Neuron (in vitro differentiated cells): ENCODE data around the gene TRAPPC13.
"Not testable (repeated sequence)": the region's sequence is repeated elsewhere in the genome, so short reads cannot be mapped to it uniquely, and the experiment has no call there.

Experiments used
- H2AFZ ChIP-seq: one replicate; pipeline ENCODE4 v1.6.1; 2013; ENCODE audit warnings: low read depth, mild to moderate bottlenecking, inconsistent platforms, low read length, moderate library complexity
- H3K27me3 ChIP-seq: one replicate; pipeline ENCODE4 v1.6.1; 2013; ENCODE audit warnings: low read length; ENCODE audit not compliant: insufficient read depth
- H3K36me3 ChIP-seq: one replicate; pipeline ENCODE4 v1.6.1; 2013; ENCODE audit warnings: low read length; ENCODE audit not compliant: insufficient read depth
- H3K4me1 ChIP-seq: one replicate; pipeline ENCODE4 v1.6.1; 2013; ENCODE audit warnings: low read length; ENCODE audit not compliant: insufficient read depth
- H3K4me3 ChIP-seq: 2 replicates; pipeline ENCODE4 v1.5.1; 2013; ENCODE audit warnings: mild to moderate bottlenecking, low read length, moderate library complexity
- H3K9me3 ChIP-seq: one replicate; pipeline ENCODE4 v1.6.1; 2013; ENCODE audit warnings: low read length

The TRAPPC13 gene

DNA sequence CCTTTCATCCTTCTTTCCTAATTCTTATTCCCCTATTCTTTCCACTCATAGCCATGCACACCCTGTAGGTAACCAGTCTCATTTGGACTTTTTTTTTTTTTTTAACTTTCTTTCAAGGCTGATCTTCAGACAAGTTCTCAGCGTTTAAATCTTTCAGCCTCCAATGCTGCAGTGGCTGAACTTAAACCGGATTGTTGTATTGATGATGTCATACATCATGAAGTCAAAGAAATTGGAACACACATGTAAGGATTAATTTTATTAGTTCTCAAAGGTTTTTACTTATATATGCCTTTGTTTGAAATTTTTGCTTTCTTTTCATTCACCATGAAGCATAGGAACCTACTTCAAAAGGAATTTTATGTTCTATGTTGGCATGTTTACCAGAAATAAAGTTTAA is 22.1 kb downstream of the TRAPPC13 start:
- H3K9me3 ChIP-seq = no peaks in the 10 kb centered on the region
- H2AFZ ChIP-seq = no peak overlapping the region
- H3K36me3 ChIP-seq = peaks cover 10% of the 10 kb centered on the region
- no peaks in the 10 kb centered on the region for H3K27me3 ChIP-seq
- H3K4me1 ChIP-seq = peaks cover 5% of the 10 kb centered on the region
- H3K4me3 ChIP-seq = no peak overlapping the region

DNA sequence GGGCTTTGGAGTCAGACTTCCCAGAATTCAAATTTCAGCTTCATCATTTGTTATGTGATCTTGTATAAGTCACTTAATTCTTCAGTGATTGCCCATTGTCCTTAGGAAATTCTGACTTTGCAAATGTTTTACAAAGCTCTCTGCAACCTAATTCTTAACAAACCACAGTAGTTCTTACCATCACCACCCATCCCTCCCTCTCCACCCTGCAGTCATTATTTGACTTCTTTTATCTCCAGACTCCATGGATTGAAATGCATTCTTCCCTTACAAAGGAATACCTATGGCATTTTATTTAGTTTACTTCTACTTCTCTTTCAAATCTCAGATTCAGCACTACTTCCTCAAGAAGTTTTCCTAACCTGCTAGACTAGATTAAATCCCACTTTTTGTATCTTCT is 23.1 kb downstream of the TRAPPC13 start:
- Histone ChIP-seq H2AFZ (no peak overlapping the region), H3K36me3 (peaks cover 10% of the 10 kb centered on the region), H3K27me3 (no peaks in the 10 kb centered on the region), H3K4me3 (no peak overlapping the region), H3K9me3 (no peaks in the 10 kb centered on the region), H3K4me1 (peaks cover 5% of the 10 kb centered on the region)

DNA sequence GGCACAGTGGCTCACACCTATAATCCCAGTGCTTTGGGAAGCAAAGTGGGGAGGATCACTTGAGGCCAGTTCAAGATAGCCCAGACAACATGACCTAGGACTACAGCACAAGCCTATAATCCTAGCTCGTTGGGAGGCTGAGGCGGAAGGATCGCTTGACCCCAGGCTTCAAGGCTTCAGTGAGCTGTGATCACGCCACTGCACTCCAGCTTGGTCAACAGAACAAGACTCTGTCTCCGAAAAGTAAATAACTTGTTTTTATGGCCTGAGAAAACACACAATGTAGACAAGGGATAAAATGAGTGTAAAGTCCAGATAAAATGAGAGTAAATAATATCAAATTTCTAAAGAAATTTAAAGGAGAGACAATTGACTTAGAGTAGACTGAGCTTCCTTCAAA is 26.3 kb downstream of the TRAPPC13 start:
- H3K4me1 ChIP-seq = peaks cover 5% of the 10 kb centered on the region
- no peaks in the 10 kb centered on the region for H3K27me3 ChIP-seq
- no peak overlapping the region for H2AFZ ChIP-seq
- H3K4me3 ChIP-seq = no peak overlapping the region
- H3K9me3 ChIP-seq = no peaks in the 10 kb centered on the region
- peaks cover 8% of the 10 kb centered on the region for H3K36me3 ChIP-seq

DNA sequence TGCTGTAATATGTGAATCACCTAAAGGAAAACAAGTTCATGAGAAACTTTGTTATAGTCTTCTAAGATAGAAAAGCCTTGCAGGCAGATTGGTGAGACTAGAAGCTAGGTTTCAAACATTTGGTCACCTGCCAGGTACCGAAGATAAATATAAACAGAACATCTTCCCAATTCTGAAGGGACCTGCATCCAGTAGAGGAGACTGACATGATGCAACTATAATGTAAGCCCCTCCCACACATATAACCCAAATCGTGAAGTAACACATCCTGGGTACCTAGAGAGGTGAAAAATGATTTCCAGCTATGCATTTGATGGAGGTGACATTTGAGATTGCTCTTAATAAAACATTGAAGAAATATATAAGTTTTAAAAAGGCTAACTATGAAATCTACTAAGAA is 29.9 kb downstream of the TRAPPC13 start:
- Histone ChIP-seq H3K36me3 (peaks cover 8% of the 10 kb centered on the region), H3K4me3 (no peak overlapping the region), H3K4me1 (no peaks in the 10 kb centered on the region), H3K9me3 (no peaks in the 10 kb centered on the region), H2AFZ (no peak overlapping the region), H3K27me3 (no peaks in the 10 kb centered on the region)

DNA sequence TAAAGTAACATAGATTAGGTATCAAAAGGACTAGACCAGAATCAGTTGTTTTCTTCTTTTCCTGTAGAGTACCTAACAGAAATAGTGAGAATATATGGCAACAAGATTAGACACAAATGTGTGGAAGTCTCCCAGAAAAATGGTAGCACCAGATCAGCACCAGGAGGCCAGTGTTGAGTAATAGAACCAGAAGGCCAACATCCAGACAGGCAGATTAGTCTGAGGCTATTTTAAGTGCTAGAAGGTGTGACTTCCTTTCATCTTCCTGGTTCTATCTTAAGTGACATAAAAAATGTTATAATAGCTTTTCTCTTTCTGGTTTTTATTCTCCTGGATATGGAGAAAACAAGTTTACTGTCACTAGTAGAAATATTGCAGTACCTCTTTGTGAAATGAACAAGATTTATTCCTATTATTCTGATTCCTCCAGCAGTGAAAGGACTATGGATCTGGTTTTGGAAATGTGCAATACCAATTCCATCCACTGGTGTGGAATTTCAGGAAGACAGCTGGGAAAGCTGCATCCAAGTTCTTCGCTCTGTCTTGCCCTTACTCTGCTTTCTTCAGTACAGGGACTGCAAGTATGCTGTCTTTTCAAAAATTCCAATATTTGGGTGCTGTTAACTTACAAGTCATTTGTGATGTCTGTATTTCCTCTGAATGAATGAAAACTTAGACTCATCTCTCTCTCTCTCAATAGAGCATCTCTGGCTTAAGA is 39.1 kb downstream of the TRAPPC13 start:
- Histone ChIP-seq H2AFZ (no peak overlapping the region), H3K4me3 (no peak overlapping the region), H3K9me3 (no peaks in the 10 kb centered on the region), H3K27me3 (no peaks in the 10 kb centered on the region), H3K36me3 (peaks cover 23% of the 10 kb centered on the region), H3K4me1 (no peaks in the 10 kb centered on the region)

DNA sequence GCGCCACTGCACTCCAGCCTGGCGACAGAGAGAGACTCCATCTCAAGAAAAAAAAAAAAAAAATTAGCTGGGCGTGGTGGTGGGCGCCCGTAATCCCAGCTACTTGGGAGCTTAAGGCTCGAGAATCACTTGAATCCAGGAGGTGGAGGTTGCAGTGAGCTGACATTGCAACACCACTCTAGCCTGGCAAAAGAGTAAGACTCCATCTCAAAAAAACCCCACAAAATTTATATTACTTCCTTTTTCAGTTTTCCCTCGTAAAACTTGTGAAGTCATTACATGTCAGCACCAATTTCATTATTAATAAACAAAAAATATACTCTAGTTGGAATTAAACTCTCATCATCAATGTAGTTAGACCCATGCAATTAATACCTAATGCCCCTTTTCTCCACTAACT is 43.9 kb downstream of the TRAPPC13 start:
- Histone ChIP-seq H3K4me1 (no peaks in the 10 kb centered on the region), H3K9me3 (no peaks in the 10 kb centered on the region), H2AFZ (no peak overlapping the region), H3K4me3 (no peak overlapping the region), H3K27me3 (no peaks in the 10 kb centered on the region), H3K36me3 (peaks cover 36% of the 10 kb centered on the region)

DNA sequence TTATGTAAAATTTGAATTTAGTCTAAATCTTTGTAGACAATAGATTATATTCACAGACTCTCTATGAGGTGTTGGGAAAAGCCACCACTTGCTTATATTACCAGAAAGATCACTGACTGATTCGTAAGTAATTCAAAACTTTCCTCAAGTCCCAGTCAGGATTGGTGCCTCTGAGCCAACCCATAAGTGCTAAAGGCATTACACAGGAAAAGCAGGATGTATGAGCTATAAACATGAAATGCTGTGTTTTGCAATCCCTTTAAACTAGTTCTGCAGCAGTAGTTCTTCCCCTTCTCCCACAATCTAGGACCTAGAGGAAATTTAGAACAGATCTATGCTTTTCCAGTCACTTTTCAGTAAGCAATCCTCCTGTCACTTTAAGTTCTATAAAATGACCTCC is 48.0 kb downstream of the TRAPPC13 start:
- no peaks in the 10 kb centered on the region for H3K4me1 ChIP-seq
- no peak overlapping the region for H2AFZ ChIP-seq
- peaks cover 30% of the 10 kb centered on the region for H3K36me3 ChIP-seq
- no peak overlapping the region for H3K4me3 ChIP-seq
- H3K27me3 ChIP-seq = no peaks in the 10 kb centered on the region
- H3K9me3 ChIP-seq = no peaks in the 10 kb centered on the region

DNA sequence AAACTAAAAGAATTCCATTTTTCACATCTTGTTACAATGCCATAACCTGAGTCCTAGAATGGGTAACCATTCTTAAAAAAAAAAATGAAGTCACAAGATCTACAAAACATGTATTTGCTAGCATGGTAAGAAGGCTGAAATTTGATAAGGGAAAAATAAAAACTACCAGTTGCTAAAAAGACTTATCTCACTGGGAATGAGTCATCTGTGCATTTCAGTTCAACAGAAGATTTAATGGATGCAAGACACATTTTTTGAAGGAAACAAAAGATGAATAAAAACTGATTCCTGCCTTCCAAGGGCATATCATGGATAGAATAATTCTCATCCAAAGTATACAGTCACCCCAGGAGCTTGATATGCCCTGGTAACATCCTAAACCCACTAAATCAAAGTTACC is 49.9 kb downstream of the TRAPPC13 start:
- H3K9me3 ChIP-seq = no peaks in the 10 kb centered on the region
- H3K27me3 ChIP-seq = no peaks in the 10 kb centered on the region
- H3K4me3 ChIP-seq = no peak overlapping the region
- peaks cover 25% of the 10 kb centered on the region for H3K36me3 ChIP-seq
- no peak overlapping the region for H2AFZ ChIP-seq
- no peaks in the 10 kb centered on the region for H3K4me1 ChIP-seq

DNA sequence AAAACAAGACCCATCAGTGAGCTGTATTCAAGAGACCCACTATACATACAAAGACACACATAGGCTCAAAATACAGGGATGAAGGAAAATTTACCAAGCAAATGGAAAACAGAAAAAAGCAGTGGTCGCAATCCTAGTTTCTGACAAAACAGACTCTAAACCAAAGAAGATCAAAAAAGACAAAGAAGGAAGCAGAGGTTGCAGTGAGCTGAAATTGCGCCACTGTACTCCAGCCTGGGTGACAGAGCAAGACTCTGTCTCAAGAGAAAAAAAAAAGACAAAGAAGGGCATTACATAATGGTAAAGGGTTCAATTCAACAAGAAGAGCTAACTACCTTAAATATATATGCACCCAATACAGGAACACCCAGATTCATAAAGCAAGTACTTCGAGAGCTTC is 51.2 kb downstream of the TRAPPC13 start:
- not testable (repeated sequence) for H3K4me1 ChIP-seq, H3K4me3 ChIP-seq, H3K9me3 ChIP-seq, H2AFZ ChIP-seq, H3K27me3 ChIP-seq
- H3K36me3 ChIP-seq = peaks cover 24% of the 10 kb centered on the region

DNA sequence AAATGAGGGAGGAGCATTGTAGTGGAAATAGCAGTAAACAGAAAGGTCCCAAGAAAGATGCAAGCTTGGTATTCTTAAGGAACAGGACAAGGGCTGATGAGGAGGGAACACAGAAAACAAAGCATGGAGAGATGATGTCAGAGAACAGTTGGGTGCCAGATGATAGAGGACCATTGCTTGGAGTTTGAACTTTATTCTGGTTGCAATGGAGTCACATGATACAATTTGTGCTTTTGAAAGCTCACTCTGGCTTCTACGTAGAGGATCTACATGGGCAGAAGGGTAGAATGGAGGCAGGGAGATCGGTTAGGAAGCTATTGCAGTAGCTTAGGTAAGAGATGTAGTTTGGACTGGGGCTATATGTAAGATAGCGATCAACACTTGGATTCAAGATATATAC is 57.3 kb downstream of the TRAPPC13 start:
- Histone ChIP-seq H3K4me1 (no peaks in the 10 kb centered on the region), H2AFZ (no peak overlapping the region), H3K9me3 (no peaks in the 10 kb centered on the region), H3K27me3 (no peaks in the 10 kb centered on the region), H3K4me3 (no peak overlapping the region), H3K36me3 (peaks cover 34% of the 10 kb centered on the region)

DNA sequence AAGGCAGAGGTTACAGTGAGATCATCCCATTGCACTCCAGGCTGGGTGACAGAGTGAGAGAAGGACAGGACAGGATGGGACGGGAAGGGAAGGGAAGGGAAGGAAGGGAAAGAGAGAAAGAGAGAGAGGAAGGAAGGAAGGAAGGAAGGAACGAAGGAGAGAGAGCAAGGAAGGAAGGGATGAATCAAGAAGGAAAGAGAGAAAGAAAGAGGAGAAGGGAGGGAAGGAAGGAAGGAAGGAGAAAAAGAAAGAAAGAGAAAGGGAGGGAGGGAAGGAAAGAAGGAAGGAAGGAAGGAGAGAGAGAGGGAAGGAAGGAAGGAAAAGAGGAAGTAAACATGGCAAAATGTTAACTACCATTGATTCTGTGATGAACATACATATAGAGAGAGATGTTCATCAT is 68.3 kb downstream of the TRAPPC13 start:
- Histone ChIP-seq H3K36me3 (peaks cover 8% of the 10 kb centered on the region), H3K27me3 (no peaks in the 10 kb centered on the region), H3K4me3 (no peak overlapping the region), H3K4me1 (peaks cover 4% of the 10 kb centered on the region), H3K9me3 (no peaks in the 10 kb centered on the region), H2AFZ (no peak overlapping the region)

DNA sequence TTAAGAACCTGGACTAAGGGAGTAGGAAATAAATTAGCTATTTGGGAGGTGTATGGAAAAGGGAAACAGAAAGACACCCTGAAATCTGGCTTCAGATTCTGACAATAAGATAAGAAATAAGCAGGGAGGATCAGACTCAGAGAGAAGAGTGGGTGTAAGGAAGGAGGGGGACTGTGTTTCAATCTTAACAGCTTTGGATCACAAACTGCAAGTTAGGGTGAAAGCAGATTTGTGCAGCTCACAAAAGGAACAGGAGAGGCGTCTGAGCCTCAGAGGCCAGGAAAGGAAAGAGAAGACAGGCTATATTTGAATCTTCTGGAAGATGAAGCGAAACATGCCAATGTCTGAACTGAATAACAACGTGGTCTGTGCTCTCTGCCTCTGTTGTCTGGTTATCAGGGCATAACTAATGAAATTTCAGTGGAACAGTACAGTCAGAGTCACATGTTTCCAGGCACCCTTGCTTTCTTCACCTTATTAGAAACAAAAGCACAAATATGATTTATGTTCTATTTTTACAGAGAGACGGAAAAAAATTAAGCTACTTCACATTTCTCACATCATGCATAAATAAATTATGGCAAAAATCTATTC is 70.4 kb downstream of the TRAPPC13 start:
- H2AFZ ChIP-seq = no peak overlapping the region
- no peak overlapping the region for H3K4me3 ChIP-seq
- no peaks in the 10 kb centered on the region for H3K27me3 ChIP-seq
- H3K4me1 ChIP-seq = peaks cover 4% of the 10 kb centered on the region
- H3K9me3 ChIP-seq = no peaks in the 10 kb centered on the region
- H3K36me3 ChIP-seq = peaks cover 3% of the 10 kb centered on the region

DNA sequence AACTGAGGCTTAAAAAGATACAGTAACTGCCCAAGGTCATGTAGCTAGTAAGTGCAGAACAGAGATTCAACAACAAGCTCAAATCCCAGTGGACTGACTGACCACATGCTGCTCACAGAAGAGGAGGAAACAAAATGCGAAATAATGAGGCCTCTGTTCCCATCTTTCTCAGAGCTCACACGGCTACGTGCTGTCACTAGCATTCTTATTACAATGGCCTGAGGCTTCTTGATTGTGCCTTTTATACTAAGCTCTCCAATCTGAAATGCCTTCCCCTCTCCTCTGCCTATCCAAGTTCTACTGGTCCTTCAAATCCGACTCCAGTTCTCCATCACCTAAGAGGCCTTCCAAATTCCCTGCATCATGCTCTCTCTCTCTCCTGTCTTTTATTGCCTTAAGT is 71.1 kb downstream of the TRAPPC13 start:
- Histone ChIP-seq H3K4me3 (no peak overlapping the region), H3K4me1 (peaks cover 4% of the 10 kb centered on the region), H2AFZ (no peak overlapping the region), H3K9me3 (no peaks in the 10 kb centered on the region), H3K27me3 (no peaks in the 10 kb centered on the region), H3K36me3 (peaks cover 3% of the 10 kb centered on the region)

DNA sequence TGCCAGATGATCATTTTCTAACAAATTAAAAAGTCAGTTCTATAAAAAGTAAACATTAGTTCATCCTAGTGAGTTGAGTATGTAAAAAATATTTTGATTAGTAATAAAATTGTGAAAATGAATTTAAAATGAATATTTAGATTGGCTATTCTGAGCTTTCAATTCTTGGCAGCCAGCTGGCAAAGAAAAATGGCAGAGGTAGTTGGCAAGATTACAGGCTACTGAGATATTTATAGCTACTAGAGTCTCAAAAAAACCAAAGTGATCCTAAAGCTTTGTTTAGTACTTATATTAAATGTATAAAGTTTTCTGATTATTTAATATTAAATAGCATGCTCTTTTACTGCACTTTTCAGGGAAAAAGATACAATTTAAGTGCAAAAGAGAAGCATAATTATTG is 72.1 kb downstream of the TRAPPC13 start:
- peaks cover 7% of the 10 kb centered on the region for H3K36me3 ChIP-seq
- H2AFZ ChIP-seq = no peak overlapping the region
- no peak overlapping the region for H3K4me3 ChIP-seq
- peaks cover 4% of the 10 kb centered on the region for H3K4me1 ChIP-seq
- H3K9me3 ChIP-seq = no peaks in the 10 kb centered on the region
- H3K27me3 ChIP-seq = no peaks in the 10 kb centered on the region
